Neuronal stem cell (in vitro differentiated cells): Measurements from ENCODE around the gene VIT. TPM values are rescaled to one million over a fixed set of nuclear protein-coding genes. Genes with fewer than 3 reads are reported as not detected.

Source experiments
- DNase-seq: peaks from one replicate; pipeline ENCODE4 v3.0.0-alpha.2; 2013; ENCODE audit warnings: low spot score
- H2AFZ ChIP-seq: one replicate; pipeline ENCODE4 v1.6.1; 2013; ENCODE audit warnings: mild to moderate bottlenecking, low read length, inconsistent platforms
- H2AK5ac ChIP-seq: 2 replicates; pipeline ENCODE4 v1.6.1; 2013; ENCODE audit warnings: low read depth, mild to moderate bottlenecking, inconsistent platforms, low read length, moderate library complexity, mixed read lengths
- H2BK120ac ChIP-seq: 2 replicates; pipeline ENCODE4 v1.6.1; 2013; ENCODE audit warnings: low read depth, mild to moderate bottlenecking, inconsistent platforms, low read length, moderate library complexity, mixed read lengths
- H2BK12ac ChIP-seq: one replicate; pipeline ENCODE4 v1.6.1; 2013; ENCODE audit warnings: low read length, inconsistent platforms
- H2BK15ac ChIP-seq: 2 replicates; pipeline ENCODE4 v1.6.1; 2013; ENCODE audit warnings: mild to moderate bottlenecking, low read length, inconsistent platforms, mixed read lengths
- H2BK5ac ChIP-seq: one replicate; pipeline ENCODE4 v1.6.1; 2013; ENCODE audit warnings: inconsistent platforms, mild to moderate bottlenecking, low read length, moderate library complexity
- H3K14ac ChIP-seq: one replicate; pipeline ENCODE4 v1.6.1; 2013; ENCODE audit warnings: low read length, inconsistent platforms
- H3K18ac ChIP-seq: 2 replicates; pipeline ENCODE4 v1.6.1; 2013; ENCODE audit warnings: low read length, inconsistent platforms
- H3K23ac ChIP-seq: 2 replicates; pipeline ENCODE4 v1.6.1; 2013; ENCODE audit warnings: low read depth, mild to moderate bottlenecking, mixed read lengths, low read length, inconsistent platforms; ENCODE audit not compliant: poor library complexity
- H3K27ac ChIP-seq: replicated peaks from 3 replicates; pipeline ENCODE4 v1.5.1; 2013; ENCODE audit warnings: low read length, inconsistent platforms
- H3K27me3 ChIP-seq, 3 experiments: 2 replicates each; pipeline ENCODE4 v1.6.1; 2013; ENCODE audit warnings: low read length in 3 of 3, mild to moderate bottlenecking in 2 of 3, inconsistent platforms in 1 of 3, low read depth in 1 of 3, mixed read lengths in 1 of 3, moderate library complexity in 1 of 3; ENCODE audit not compliant: control insufficient read depth in 3 of 3, insufficient read depth in 3 of 3
- H3K36me3 ChIP-seq, 2 donors: replicated peaks in 1 of 2; 2 replicates each; pipeline ENCODE4 v1.6.1; 2013; ENCODE audit warnings: low read length in 2 of 2; ENCODE audit not compliant: control insufficient read depth in 2 of 2, insufficient read depth in 2 of 2
- H3K4ac ChIP-seq: 2 replicates; pipeline ENCODE4 v1.6.1; 2013; ENCODE audit warnings: inconsistent platforms, mild to moderate bottlenecking, low read length, moderate library complexity
- H3K4me1 ChIP-seq, 2 donors: 1 replicate in 1 of 2; 2 replicates in 1 of 2; pipeline ENCODE4 v1.6.1; 2013; ENCODE audit warnings: low read length in 2 of 2, low read depth in 1 of 2; ENCODE audit not compliant: control insufficient read depth in 2 of 2, insufficient read depth in 1 of 2
- H3K4me2 ChIP-seq: one replicate; pipeline ENCODE4 v1.6.1; 2013; ENCODE audit warnings: mild to moderate bottlenecking, low read length, inconsistent platforms; ENCODE audit not compliant: insufficient read depth, poor library complexity, severe bottlenecking
- H3K4me3 ChIP-seq, 2 donors: 2 replicates each; pipeline ENCODE4 v1.5.1; 2013; ENCODE audit warnings: low read length in 2 of 2, mild to moderate bottlenecking in 2 of 2, inconsistent platforms in 1 of 2, moderate library complexity in 1 of 2
- H3K79me1 ChIP-seq: one replicate; pipeline ENCODE4 v1.6.1; 2013; ENCODE audit warnings: low read depth, mild to moderate bottlenecking, inconsistent platforms, low read length, moderate library complexity
- H3K9ac ChIP-seq: one replicate; pipeline ENCODE4 v1.6.1; 2013; ENCODE audit warnings: mild to moderate bottlenecking, low read depth, low read length, inconsistent platforms; ENCODE audit not compliant: poor library complexity
- H3K9me3 ChIP-seq, 2 donors: replicated peaks in 1 of 2; 2 replicates each; pipeline versions ENCODE3 to v1.6.1; 2013; ENCODE audit warnings: low read length in 2 of 2, mild to moderate bottlenecking in 2 of 2, inconsistent platforms in 1 of 2, low read depth in 1 of 2, mixed read lengths in 1 of 2, moderate library complexity in 1 of 2; ENCODE audit not compliant: control insufficient read depth in 2 of 2, insufficient read depth in 1 of 2
- H4K8ac ChIP-seq: one replicate; pipeline ENCODE4 v1.6.1; 2013; ENCODE audit warnings: low read depth, mild to moderate bottlenecking, inconsistent platforms, low read length, moderate library complexity
- H4K91ac ChIP-seq: one replicate; pipeline ENCODE4 v1.6.1; 2013; ENCODE audit warnings: low read length, low read depth, mild to moderate bottlenecking, inconsistent platforms; ENCODE audit not compliant: poor library complexity
- WGBS, 2 donors: extraction: QIAGEN DNeasy Blood & Tissue Kit; methylation state at CpG; one replicate each; pipeline ENCODE4 v1.1.7; 2013; ENCODE audit warnings: missing lambda C conversion rate in 2 of 2, mixed read lengths in 1 of 2; ENCODE audit not compliant: insufficient read length in 2 of 2, insufficient replicate concordance in 1 of 2; ENCODE audit errors: extremely low coverage in 2 of 2; 5-methylcytosine and 5-hydroxymethylcytosine counted together
- polyA plus RNA-seq, 2 experiments: library from polyadenylated mRNA; stranded (reverse); fragments of 200-250 nt; gene quantifications; one replicate each; pipeline ENCODE4 v1.2.3, GENCODE V29; 2013

The VIT gene, protein sequence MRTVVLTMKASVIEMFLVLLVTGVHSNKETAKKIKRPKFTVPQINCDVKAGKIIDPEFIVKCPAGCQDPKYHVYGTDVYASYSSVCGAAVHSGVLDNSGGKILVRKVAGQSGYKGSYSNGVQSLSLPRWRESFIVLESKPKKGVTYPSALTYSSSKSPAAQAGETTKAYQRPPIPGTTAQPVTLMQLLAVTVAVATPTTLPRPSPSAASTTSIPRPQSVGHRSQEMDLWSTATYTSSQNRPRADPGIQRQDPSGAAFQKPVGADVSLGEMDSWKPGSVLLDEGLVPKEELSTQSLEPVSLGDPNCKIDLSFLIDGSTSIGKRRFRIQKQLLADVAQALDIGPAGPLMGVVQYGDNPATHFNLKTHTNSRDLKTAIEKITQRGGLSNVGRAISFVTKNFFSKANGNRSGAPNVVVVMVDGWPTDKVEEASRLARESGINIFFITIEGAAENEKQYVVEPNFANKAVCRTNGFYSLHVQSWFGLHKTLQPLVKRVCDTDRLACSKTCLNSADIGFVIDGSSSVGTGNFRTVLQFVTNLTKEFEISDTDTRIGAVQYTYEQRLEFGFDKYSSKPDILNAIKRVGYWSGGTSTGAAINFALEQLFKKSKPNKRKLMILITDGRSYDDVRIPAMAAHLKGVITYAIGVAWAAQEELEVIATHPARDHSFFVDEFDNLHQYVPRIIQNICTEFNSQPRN
- polyA plus RNA-seq (2013, experiment 1 of 2): not detected
- polyA plus RNA-seq (2013, experiment 2 of 2): not detected

DNA sequence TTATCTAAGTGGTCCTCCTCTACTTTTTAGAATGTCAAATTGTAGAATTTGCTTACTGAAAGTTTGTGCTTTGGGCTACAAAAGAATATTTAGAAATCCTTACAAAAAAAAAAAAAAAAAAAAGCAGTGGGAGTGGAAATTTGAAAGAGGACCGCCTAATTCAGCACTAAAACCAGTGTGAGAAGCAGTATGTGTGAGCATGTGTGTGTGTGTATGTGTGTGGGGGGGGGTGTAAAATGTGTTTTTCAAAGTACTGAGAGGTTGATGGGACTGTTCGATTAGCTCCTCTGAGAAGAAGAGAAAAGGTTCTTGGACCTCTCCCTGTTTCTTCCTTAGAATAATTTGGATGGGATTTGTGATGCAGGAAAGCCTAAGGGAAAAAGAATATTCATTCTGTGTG lies at the start of gene VIT:
Gene VIT (plus strand): TSS at position 175 of the 400 bp plus-strand sequence. CDS start 19,664 bp downstream, outside the sequence.
- no peak within 1 kb of the TSS for H2BK12ac ChIP-seq
- H3K4me3 ChIP-seq: no peak within 1 kb of the TSS
- DNase-seq: no peak
- no CpG with 5 or more reads among the region's 2 CpGs for WGBS, 2 donors
- H3K9me3 ChIP-seq: no peaks in the 10 kb centered on the region
- no peak within 1 kb of the TSS for H3K9ac ChIP-seq
- H3K36me3 ChIP-seq: no peaks in the 10 kb centered on the region
- no peak within 1 kb of the TSS for H3K4ac ChIP-seq
- H3K79me1 ChIP-seq: no peaks in the 10 kb centered on the region
- no peak within 1 kb of the TSS for H3K27ac ChIP-seq
- H4K8ac ChIP-seq: no peak within 1 kb of the TSS
- H2AFZ ChIP-seq: no peak within 1 kb of the TSS
- no peak within 1 kb of the TSS for H2BK120ac ChIP-seq
- H3K4me1 ChIP-seq: no peaks in the 10 kb centered on the region
- no peak within 1 kb of the TSS for H3K23ac ChIP-seq
- no peak within 1 kb of the TSS for H2BK5ac ChIP-seq
- H4K91ac ChIP-seq: no peak within 1 kb of the TSS
- no peak within 1 kb of the TSS for H3K4me2 ChIP-seq
- H2BK15ac ChIP-seq: no peak within 1 kb of the TSS
- no peak within 1 kb of the TSS for H2AK5ac ChIP-seq
- H3K27me3 ChIP-seq: no peaks in the 10 kb centered on the region
- no peak within 1 kb of the TSS for H3K18ac ChIP-seq
- H3K14ac ChIP-seq: no peak within 1 kb of the TSS

DNA sequence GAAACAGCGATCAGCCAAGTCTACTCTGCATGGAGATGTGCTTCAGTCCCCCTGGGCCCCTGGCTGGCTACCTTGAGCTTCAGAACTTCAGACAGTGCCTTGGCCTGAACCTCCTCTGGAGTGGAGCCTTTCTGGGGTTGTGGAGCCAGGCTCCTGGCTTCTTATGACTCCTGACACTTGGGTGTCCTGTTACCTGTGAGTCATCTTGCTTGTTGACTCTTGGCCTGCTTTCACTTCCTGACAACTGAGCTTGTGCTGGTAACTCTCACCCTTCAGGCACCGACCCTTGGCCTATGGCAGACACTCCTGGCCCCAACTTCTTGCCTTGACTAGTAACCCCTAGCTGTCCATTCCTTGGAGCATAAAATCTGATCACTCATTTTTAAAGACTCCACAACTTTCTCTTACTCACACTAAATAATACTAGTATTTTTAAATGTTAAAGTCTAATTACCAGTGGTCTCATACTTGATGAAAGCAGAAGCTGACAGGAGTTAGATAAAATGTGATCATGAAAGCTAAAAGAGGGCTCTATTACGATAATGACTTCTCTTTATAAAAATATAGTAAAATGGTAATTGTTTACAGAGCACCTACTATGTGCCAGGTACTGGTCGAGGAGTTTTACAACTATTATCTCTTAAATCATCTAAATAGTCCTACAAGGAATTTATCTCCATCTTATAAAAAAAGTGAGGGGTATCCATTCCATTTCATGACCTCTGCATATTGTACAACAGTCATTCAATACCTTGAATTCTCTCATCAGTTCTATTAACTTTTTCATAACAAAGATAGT lies 46.3 kb upstream of the VIT start:
- DNase-seq: no peak
- H3K4me3 ChIP-seq: no peak overlapping the region
- H3K14ac ChIP-seq: no peak overlapping the region
- no peaks in the 10 kb centered on the region for H3K36me3 ChIP-seq
- no peak overlapping the region for H3K4ac ChIP-seq
- H4K91ac ChIP-seq: no peak overlapping the region
- H2AFZ ChIP-seq: no peak overlapping the region
- H4K8ac ChIP-seq: no peak overlapping the region
- no peak overlapping the region for H2BK5ac ChIP-seq
- H2AK5ac ChIP-seq: no peak overlapping the region
- H3K9ac ChIP-seq: no peak overlapping the region
- no peaks in the 10 kb centered on the region for H3K79me1 ChIP-seq
- H3K4me2 ChIP-seq: no peak overlapping the region
- H3K4me1 ChIP-seq: peaks cover 0 to 1% of the 10 kb centered on the region in 2 donors
- WGBS, 2 donors: no CpG with 5 or more reads among the region's 4 CpGs
- no peaks in the 10 kb centered on the region for H3K9me3 ChIP-seq
- H2BK15ac ChIP-seq: no peak overlapping the region
- H3K27me3 ChIP-seq: no peaks in the 10 kb centered on the region
- no peak overlapping the region for H3K27ac ChIP-seq
- no peak overlapping the region for H2BK12ac ChIP-seq
- no peak overlapping the region for H3K23ac ChIP-seq
- H2BK120ac ChIP-seq: no peak overlapping the region
- no peak overlapping the region for H3K18ac ChIP-seq

GRCh38 chr2:36653155-36653554 lies 43.4 kb upstream of the VIT start:
- Histone ChIP-seq H4K8ac (no peak overlapping the region), H3K4me1 (no peaks in the 10 kb centered on the region), H3K27me3 (no peaks in the 10 kb centered on the region), H3K18ac (no peak overlapping the region), H2BK120ac (no peak overlapping the region), H3K4me2 (no peak overlapping the region), H3K9ac (no peak overlapping the region), H3K27ac (no peak overlapping the region), H3K79me1 (no peaks in the 10 kb centered on the region), H3K14ac (no peak overlapping the region), H2AFZ (no peak overlapping the region), H2BK12ac (no peak overlapping the region), H3K4ac (no peak overlapping the region), H4K91ac (no peak overlapping the region), H3K23ac (no peak overlapping the region), H2AK5ac (no peak overlapping the region), H2BK15ac (no peak overlapping the region), H2BK5ac (no peak overlapping the region), H3K36me3 (no peaks in the 10 kb centered on the region), H3K4me3 (no peak overlapping the region), H3K9me3 (no peaks in the 10 kb centered on the region)
- no CpG with 5 or more reads among the region's 5 CpGs for WGBS, 2 donors
- DNase-seq: no peak
